ENCODE data around the gene ALK.

DNA sequence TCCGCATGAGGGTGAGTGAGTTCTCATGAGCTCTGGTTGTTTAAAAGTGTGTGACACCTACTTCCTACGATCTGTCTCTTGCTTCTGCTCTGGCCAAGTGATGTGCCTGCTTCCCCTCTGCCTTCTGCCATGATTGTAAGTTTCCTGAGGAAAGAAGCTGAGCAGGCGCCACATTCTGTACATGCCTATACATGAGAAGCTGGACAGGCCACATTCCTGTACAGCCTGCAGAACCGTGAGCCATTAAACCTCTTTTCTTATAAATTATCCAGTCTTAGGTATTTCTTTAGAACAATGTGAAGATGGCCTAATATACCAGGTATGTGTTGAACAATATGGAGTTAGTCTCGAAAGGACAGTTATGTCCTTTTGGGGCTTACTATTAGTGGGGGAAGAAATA lies 281.0 kb downstream of the ALK start:
- TF ChIP-seq POLR2A (IDR thresholded peaks at IDR 0.05; ENCODE audit: low read length) = no peak
- TF ChIP-seq GATA1 (IDR thresholded peaks at IDR 0.05; ENCODE audit: low read depth, low read length) = no peak
